NOMO-1 (cell line): ENCODE results near the gene ZNF593OS.
A peak's percentile ranks its signal among the peaks of the same experiment; 100 is the strongest.

ENCODE experiments used
- DNase-seq, 2 experiments: peaks; one replicate each; lab custom pipeline; 2025; ENCODE audit not compliant: unreplicated experiment in 2 of 2; lab: John Stamatoyannopoulos, UW

ZNF593OS gene

GRCh38 chr1:26184883-26185282 is 13.3 kb upstream of the ZNF593OS start:
- no peak for DNase-seq

DNA sequence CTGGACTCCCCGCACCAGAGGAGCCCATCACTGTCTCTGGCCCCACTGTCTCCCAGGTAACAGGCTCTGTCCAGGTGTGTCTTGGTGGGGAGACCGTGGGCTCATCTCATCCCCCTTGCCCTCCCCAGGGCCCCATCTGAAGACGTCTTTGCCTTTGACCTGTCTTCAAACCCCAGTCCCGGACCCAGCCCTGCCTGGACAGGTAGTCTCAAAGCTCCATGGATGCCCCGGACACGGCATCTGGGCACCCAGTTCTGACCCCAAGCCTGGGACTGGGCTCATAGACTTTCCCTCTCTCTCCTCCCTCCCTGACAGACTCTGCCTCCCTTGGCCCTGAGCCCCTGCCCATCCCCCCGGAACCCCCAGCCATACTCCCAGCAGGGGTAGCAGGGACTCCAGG is 12.5 kb upstream of the ZNF593OS start:
- no peak for DNase-seq

DNA sequence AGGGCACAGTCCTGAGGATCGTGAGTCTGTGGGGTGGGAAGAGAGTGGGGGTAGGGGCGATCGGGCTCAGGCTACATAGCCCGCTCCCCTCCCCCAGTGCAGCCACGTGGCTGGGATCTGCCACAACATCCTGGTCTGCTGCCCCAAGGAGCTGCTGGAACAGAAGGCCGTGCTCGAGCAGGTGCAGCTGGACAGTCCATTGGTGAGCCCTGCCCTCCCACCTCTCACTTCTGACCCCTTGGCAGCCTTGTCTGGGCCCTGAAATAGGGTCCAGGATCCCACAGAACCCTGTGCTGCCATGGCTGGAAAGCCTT is 10.7 kb upstream of the ZNF593OS start:
- no peak for DNase-seq

DNA sequence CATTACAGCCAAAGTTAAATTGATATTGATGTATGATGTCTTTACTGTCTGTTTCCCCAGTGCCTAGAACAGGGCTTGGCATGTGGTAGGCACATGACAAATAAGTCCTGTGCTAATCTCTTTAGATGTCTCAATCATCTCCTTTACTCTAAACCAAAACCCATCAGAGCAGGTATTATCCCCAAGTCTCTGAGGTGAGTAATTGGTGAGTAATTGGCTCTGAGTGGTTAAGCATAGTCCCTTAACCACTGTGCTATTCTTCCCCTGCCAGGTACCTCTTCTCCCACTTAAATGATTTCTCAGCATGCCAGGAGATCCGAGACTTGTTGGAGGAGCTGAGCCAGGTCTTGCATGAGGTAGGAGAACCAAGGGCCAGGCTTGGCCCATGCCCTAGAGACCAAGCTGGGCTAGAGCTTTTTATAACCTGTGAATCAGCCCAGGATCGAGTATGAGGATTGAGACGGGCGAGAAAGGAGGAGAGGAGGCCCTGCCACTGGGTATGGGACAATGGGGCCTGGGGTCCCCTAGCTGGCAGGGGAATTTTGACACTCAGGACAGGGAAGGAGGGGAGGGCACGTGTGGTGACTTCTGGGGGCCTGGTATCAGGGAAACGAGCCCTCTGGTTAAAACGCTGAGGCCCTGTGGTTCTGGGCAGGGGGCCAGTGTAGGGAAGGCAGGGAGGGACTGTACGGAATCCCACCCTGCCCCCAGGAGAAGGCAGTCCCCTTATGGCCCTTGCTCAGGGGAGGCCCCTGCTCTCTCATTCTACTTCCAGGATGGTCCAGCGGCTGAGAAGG is 10.2 kb upstream of the ZNF593OS start:
- no peak for DNase-seq

GRCh38 chr1:26180010-26180506 is 8.4 kb upstream of the ZNF593OS start:
- no peak for DNase-seq

- DNase-seq, result no peak
Observed at GRCh38 chr1:26177182-26177684, 5.6 kb upstream of the ZNF593OS start, which contains the start of gene CNKSR1. CNKSR1 (plus strand) TSS chr1:26177491; CDS start chr1:26177548, 57 bp downstream.

- DNase-seq, result no peak
Observed at GRCh38 chr1:26175346-26175745, 3.7 kb upstream of the ZNF593OS start.

DNA sequence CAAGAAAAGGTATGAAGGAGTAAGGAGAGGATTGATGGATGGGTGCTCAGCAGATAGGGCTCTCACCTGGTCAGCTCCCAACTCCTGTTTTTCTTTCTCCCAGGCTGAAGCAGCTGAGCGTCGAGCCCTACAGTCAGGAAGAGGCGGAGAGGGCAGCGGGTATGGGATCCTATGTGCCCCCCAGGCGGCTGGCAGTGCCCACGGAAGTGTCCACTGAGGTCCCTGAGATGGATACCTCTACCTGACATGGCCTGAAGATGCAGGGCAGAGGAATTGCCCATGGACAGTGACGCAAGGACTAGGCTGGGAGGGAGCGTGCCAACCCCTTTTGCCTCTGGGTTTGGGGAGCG is 1.2 kb downstream of the ZNF593OS start:
- no peak for DNase-seq

GRCh38 chr1:26169669-26170471 is 1.8 kb downstream of the ZNF593OS start, which contains the start of gene ZNF593:
ZNF593 (plus strand) TSS chr1:26169908; CDS start chr1:26169984, 76 bp downstream.
- DNase-seq, result peak; percentile 85 to 95

DNA sequence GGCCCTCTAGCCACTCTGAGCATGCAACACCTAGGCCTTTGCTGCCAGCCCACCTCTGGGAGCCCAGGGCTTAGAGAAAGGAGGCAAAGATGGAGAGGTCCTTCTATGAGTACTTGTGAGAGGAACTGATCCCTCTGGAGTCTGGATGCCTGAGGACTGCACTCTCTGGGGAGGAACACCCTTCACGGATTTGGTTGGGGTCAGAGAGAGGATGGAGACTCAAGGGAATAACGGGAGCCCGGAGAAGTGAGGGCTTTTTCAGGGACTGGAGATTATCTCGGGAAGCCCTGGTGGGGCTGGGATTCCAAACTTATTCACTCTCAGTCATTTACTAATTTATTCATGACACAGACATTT is 2.5 kb downstream of the ZNF593OS start:
- DNase-seq, result no peak

- DNase-seq, result no peak
Observed at GRCh38 chr1:26168410-26169197, 3.0 kb downstream of the ZNF593OS start, which contains the start of gene C1orf232. C1orf232 (minus strand) TSS chr1:26168963; CDS start chr1:26168499, 464 bp downstream.

GRCh38 chr1:26166719-26167281 is 4.8 kb downstream of the ZNF593OS start:
- DNase-seq, result no peak

DNA sequence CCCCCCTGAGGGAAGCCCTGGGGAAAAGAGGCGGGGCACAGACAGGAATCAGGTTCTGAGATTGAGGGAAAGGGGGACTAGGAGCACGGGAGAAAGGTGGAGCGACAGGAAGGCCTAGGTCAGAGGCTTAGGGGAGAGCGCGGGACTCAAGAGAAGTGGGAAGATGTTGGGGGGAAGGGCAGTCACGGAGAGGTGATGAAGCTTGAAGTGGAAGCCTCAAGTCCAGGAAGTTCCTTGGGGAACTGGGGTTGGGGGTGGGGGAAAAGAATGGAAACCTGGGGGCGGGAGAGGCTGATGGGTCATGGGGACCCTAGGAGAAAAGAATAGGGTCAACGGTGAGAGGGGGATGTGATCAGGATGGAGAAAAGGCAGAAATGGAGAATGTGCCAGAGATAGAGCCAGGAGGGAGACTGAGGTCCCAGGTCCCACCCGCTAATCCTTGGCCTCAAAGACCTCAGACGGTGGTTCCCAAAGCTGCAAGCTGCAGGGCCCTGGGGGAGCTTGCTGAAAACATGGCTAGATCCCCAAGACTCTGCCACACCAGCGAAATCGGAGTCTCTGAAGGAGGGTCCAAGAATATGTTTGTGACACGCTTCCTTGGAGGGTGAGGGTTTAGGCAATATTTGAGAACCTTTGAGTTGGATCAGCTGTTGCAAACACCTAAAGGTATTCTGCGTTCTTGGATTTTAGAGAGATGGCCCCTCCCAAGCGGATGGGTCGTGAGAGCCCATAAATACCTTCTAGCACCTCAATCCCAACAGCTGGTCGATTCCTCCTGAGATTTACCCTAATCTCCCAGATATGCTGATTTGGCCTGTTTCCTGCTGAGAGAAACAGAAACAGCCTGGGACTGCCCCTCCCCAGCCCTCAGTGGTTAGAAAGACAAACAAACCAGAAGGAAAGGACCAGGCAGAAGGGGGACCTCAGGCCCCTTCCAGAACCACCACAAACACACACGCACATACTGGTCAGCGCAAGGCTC is 6.5 kb downstream of the ZNF593OS start:
- DNase-seq, result no peak

DNA sequence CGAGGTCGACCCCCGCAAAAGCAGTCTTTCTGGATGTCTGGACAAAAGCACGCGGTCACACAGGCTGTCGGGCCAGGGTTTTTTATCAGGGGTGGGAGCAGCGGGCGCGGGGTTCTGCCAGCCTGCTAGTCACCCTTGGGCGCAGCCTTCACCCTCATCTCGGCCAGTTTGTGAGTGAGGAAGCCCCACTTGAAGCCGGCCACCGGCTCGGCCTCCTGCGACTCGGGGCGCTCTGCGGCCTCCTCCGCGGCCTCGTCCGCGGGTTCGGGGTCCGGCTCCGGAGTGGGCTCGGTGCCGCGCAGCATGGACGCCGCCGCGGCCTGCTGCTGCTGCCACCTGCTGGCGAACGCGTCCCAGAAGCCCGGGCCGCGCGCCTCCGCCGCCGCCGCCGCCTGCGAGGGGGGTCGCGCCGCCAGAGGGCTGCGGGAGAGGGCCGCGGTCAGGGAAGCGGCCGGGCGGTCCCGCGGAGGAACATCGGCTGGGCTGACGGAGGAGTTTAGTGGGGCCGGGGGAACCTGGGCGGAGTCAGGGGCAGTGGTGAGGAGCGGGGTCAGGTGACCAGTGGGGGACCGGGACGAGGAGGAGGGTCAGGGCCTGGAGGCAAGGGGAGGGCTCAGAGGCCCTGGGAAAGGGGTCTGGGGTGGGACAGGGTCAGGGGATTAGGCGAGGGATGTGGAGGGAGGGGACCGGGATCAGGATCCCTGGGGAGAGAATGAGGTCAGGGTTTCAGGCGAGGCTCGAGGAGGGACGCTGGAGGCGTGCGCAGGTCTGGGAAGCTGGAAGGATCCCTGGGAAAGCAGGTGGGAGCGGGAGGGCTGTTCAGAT is 7.4 kb downstream of the ZNF593OS start:
- peak; percentile 11 to 33 for DNase-seq

GRCh38 chr1:26163684-26164035 is 8.0 kb downstream of the ZNF593OS start:
- DNase-seq, result no peak

DNA sequence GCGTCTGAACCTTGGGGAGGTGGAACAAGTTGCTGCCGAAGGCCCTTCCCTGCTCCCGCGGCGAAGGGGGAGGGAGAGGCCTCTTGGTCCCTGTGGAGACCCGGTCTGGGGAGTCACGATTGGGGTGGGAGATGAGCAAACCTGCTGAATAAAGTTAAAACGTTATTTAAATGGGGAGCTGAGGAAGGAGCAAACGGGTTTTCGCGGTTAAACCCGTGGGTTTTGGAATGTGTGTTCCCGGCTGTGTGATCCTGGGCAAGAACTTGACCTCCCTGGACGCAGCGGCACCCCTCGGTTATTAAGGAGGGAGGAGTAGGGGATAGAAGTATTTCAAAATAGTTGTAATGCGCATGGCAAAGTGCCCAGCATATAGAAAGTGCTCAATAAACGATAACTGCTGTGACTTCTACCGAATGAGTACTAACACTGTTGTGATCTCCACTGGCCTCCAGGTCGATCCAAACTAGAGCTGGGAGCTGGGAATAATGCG is 9.4 kb downstream of the ZNF593OS start:
- DNase-seq, result peak in 1 of 2 experiments; percentile 5

- DNase-seq, result peak; percentile 51 to 54
Observed at GRCh38 chr1:26161415-26162219, 10.0 kb downstream of the ZNF593OS start.
